Kidney epithelial cell (primary cell): ENCODE data around the gene ZNF354C. TPM values are rescaled to one million over a fixed set of nuclear protein-coding genes. Genes with fewer than 3 reads are reported as not detected.

ENCODE experiments used
- DNase-seq: peaks from one replicate; pipeline ENCODE4 v3.0.0-alpha.2; 2010; ENCODE audit warnings: low read depth
- H3K27me3 ChIP-seq: 2 replicates; pipeline ENCODE4 v1.6.0; 2011; ENCODE audit warnings: low read length; ENCODE audit not compliant: control insufficient read depth, insufficient read depth
- H3K36me3 ChIP-seq: 2 replicates; pipeline ENCODE4 v1.5.1; 2011; ENCODE audit warnings: low read length; ENCODE audit not compliant: control insufficient read depth, insufficient read depth
- H3K4me3 ChIP-seq: 2 replicates; pipeline ENCODE4 v1.5.1; 2011; ENCODE audit warnings: low read depth, mild to moderate bottlenecking, control low read depth, low read length
- total RNA-seq: library from RNA; depleted of rRNA; stranded (reverse); fragments of >200 nt; gene quantifications from 2 replicates; pipeline ENCODE4 v1.2.3, GENCODE V29; 2015
- TF ChIP-seq, protein P1 (sequence below): IDR thresholded peaks from 2 replicates; pipeline ENCODE4 v1.5.1; 2011; ENCODE audit warnings: mild to moderate bottlenecking, moderate library complexity, low read length, control low read depth, inconsistent platforms; ENCODE audit not compliant: insufficient read depth, poor library complexity, severe bottlenecking

ZNF354C gene
- total RNA-seq, 1 donor from 2014 or later = 6.9 TPM

DNA sequence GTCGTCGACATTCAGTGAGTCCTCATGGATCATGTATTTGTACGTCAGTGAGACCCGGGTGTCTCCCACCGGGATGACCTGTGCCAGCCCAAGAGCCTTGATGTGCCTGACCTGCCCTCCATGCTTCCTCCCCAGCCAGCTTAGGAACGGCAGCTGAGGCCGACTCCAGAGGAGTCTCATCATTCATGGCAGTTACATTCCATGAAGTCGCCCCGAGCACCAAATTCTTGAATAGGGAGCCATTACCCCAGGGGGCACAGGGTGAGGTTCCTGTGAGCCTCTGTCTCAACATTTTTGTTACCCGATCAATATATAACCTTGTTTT lies 67.8 kb downstream of the ZNF354C start:
- Histone ChIP-seq H3K27me3 (no peaks in the 10 kb centered on the region), H3K36me3 (no peaks in the 10 kb centered on the region), H3K4me3 (no peak overlapping the region)
- TF ChIP-seq, protein P1, sequence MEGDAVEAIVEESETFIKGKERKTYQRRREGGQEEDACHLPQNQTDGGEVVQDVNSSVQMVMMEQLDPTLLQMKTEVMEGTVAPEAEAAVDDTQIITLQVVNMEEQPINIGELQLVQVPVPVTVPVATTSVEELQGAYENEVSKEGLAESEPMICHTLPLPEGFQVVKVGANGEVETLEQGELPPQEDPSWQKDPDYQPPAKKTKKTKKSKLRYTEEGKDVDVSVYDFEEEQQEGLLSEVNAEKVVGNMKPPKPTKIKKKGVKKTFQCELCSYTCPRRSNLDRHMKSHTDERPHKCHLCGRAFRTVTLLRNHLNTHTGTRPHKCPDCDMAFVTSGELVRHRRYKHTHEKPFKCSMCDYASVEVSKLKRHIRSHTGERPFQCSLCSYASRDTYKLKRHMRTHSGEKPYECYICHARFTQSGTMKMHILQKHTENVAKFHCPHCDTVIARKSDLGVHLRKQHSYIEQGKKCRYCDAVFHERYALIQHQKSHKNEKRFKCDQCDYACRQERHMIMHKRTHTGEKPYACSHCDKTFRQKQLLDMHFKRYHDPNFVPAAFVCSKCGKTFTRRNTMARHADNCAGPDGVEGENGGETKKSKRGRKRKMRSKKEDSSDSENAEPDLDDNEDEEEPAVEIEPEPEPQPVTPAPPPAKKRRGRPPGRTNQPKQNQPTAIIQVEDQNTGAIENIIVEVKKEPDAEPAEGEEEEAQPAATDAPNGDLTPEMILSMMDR = no peak
- no peak for DNase-seq

DNA sequence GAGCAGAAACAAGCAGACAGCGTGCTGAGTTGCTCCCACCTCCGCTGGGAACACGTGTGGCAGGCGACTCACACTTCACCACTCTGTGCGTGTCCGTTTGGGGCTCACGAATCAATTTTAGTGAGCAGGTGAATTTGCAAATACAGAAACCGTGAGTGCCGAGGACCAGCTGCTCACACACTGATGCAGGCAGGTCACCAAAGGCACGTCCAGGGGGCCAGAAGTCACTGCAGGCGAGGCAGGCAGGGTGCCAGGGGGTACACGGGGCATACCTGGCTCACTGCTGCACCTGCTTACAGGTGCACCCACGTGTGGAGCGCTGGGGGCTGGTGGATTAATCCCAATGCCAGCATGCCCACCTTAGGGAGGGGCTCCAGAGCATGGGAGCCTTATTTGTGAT lies 68.8 kb downstream of the ZNF354C start:
- Histone ChIP-seq H3K4me3 (no peak overlapping the region), H3K36me3 (no peaks in the 10 kb centered on the region), H3K27me3 (no peaks in the 10 kb centered on the region)
- DNase-seq = no peak
- TF ChIP-seq, protein P1 = no peak

DNA sequence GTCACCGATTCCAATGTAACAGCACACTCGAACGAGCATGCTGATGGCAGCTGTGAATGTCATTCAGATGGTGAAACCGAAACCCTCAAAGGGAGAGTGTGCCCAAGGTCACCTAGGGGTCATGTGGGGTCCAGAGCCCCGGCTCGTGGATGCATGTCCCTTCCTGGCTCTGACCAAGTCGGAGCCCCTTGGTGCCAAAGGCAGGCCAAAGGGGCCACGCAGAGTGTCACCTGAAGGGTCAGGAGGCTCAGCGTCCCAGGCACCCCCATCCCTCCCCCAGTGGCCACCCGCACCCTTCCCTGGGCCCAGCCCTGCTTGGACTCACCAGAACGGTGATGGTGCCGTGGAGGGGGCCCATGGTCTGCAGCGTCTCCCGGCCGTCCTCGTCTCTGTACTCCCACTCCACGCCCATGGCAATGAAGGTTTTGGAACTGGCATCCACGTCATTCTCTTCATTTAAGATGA lies 69.5 kb downstream of the ZNF354C start:
- no peak for DNase-seq
- TF ChIP-seq, protein P1 = no peak

DNA sequence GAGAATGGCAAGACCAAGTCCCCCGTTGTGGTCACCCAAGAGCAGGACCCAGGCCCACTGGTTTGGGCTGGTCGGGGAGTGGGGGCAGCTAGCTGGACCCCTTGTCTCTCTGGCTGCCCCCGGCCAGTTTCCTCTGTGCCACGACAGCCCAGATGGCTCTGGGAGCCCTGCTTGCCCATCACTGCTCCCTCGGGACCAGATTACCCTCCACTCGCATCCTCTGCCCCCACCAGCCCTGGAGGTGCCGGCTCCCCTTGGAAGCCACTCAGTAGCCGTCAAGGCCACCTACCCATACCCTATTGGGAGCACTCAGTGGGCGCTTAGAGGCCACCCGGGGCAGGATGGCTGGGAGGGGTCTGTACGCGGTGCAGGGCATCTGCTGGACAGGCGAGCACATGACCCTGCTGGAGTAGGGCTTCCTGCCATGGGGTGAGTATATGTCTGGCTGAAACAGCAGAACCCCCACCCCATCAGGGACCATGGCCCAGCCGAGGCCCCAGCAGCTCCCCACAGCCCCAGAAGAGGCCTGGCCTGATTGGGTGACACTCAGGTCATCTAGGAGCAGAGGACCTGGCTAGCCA lies 70.0 kb downstream of the ZNF354C start:
- DNase-seq = no peak
- Histone ChIP-seq H3K4me3 (no peak overlapping the region), H3K36me3 (no peaks in the 10 kb centered on the region), H3K27me3 (no peaks in the 10 kb centered on the region)
- TF ChIP-seq, protein P1 = no peak

More for the DNA sequence above, 69.5 kb downstream of the ZNF354C start:
- Histone ChIP-seq H3K27me3 (no peaks in the 10 kb centered on the region), H3K4me3 (no peak overlapping the region), H3K36me3 (no peaks in the 10 kb centered on the region)

DNA sequence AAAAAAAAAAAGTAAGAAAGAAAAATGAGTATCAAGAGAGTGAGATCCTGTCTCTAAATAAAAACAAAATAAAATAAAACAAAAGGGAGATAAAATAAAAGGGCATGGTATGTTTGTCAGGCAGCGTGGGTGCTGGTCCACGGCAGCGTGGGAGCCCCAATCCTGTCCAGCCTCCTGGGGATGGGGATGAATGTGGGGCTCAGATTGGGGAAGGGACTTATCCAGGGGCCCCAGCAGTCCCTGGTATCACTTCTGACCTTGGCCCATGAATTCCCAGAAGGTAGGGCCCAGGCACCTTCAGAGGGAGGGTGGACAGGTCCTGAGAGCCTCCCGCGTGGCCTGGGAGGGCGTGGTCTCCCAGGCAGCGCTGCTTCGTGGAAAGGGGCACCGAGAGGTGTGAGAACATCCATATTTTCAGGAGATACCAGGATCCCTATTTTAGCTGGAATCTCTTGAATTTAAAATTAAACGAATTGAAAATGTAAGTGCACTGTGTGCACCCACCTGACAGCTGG lies 71.2 kb downstream of the ZNF354C start:
- no peak for DNase-seq
- Histone ChIP-seq H3K27me3 (no peaks in the 10 kb centered on the region), H3K36me3 (no peaks in the 10 kb centered on the region), H3K4me3 (no peak overlapping the region)
- TF ChIP-seq, protein P1 = no peak

DNA sequence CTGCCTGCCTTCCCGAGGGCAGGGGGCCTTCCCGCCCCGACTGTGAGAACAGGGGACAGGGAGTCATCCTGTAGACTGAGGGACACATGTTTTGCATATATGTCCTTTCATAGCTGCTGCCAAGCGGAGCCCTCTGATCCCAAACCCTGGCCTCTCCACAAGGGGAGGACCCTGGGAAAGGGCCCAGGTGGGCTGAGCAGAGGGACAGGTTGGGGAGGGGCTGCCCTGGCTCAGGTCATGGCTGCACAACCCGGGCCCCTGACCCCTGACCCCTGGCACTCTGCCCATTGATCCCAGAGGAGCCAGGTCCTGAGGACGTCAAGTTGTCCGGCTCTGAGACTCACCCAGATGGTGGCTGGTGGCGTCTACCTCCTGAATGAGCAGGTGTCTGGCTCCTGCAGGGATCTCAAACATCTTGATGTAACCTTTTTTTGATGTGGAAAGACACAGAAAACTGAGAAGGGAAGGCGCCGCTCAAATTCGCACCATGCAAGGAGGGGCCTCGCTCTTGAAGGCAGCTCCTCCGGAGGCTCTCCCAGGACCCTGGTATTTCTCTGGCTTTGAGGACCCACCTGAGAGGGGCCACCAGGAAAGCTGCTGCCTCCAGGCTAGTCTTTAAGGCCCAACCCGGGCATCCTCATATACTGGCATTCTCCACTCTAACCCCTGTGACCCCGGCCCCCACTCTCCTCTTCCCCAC lies 71.9 kb downstream of the ZNF354C start:
- Histone ChIP-seq H3K36me3 (no peaks in the 10 kb centered on the region), H3K27me3 (no peaks in the 10 kb centered on the region), H3K4me3 (no peak overlapping the region)
- TF ChIP-seq, protein P1 = no peak
- no peak for DNase-seq
